Peyer's patch (tissue), 4 donors: Measurements from ENCODE around the gene MAN2C1.

ENCODE experiments used
- POLR2A ChIP-seq, 2 donors: fragments of 450-650 bp; IDR thresholded peaks; one replicate each; pipeline ENCODE4 v1.5.1; 2017; ENCODE audit warnings: antibody characterized with exemption in 2 of 2, mild to moderate bottlenecking in 2 of 2, moderate library complexity in 2 of 2
- TF ChIP-seq, protein P1 (sequence below), 6 experiments: fragments of 450-650 bp in 4 of 6; fragments of 200-600 bp in 2 of 6; sonication (generic) in 1 of 6; IDR thresholded peaks; one replicate each; pipeline ENCODE4 v1.5.1; 2017 to 2019; ENCODE audit warnings: antibody characterized with exemption in 6 of 6, mild to moderate bottlenecking in 3 of 6, moderate library complexity in 1 of 6

DNA sequence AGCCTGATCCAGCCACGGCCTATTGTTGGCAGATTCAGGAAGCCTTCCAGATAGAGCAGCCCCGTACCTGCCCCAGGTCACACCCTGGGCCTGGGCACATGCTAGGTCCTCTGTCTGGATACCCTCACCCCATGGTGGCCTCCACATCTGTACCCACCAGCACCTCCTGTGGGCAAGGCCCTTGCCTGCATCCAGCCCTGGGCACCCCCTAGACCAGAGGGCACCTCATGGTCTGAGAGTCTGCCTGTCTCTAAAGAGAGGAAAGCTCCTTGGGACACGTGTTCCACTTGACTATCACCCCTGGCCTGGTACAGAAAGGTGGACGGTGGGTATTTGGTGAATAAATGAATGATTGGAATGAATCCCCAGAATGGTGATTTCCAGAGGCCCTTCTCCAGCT is 41.4 kb downstream of the MAN2C1 start:
- TF ChIP-seq, protein P1, sequence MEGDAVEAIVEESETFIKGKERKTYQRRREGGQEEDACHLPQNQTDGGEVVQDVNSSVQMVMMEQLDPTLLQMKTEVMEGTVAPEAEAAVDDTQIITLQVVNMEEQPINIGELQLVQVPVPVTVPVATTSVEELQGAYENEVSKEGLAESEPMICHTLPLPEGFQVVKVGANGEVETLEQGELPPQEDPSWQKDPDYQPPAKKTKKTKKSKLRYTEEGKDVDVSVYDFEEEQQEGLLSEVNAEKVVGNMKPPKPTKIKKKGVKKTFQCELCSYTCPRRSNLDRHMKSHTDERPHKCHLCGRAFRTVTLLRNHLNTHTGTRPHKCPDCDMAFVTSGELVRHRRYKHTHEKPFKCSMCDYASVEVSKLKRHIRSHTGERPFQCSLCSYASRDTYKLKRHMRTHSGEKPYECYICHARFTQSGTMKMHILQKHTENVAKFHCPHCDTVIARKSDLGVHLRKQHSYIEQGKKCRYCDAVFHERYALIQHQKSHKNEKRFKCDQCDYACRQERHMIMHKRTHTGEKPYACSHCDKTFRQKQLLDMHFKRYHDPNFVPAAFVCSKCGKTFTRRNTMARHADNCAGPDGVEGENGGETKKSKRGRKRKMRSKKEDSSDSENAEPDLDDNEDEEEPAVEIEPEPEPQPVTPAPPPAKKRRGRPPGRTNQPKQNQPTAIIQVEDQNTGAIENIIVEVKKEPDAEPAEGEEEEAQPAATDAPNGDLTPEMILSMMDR (IDR thresholded peaks at IDR 0.05), result no peak
- TF ChIP-seq POLR2A (IDR thresholded peaks at IDR 0.05), result no peak
